Mammary epithelial cell (primary cell): Measurements from ENCODE around the gene PPFIA2.

Source experiments
- CTCF ChIP-seq, 2 donors: IDR thresholded peaks in 1 of 2; conservative IDR thresholded peaks in 1 of 2; 2 replicates each; pipeline ENCODE4 v1.5.1; 2011 to 2012; ENCODE audit warnings: inconsistent platforms in 2 of 2, low read length in 2 of 2, mild to moderate bottlenecking in 2 of 2, control low read depth in 1 of 2, low read depth in 1 of 2; ENCODE audit not compliant: insufficient read depth in 1 of 2; ENCODE audit errors: extremely low read depth in 1 of 2
- EZH2 ChIP-seq: IDR thresholded peaks from 2 replicates; pipeline ENCODE4 v1.6.1; 2012; ENCODE audit warnings: low read length, inconsistent platforms, borderline replicate concordance

- no peak for TF ChIP-seq CTCF (conservative IDR thresholded peaks at IDR 0.05 in 1 of 2, IDR thresholded peaks at IDR 0.05 in 1 of 2; ENCODE audit: extremely low read depth in 1 of 2, insufficient read depth in 1 of 2, low read depth in 1 of 2, low read length in 2 of 2)
- TF ChIP-seq EZH2, result no peak
Measured at GRCh38 chr12:81470923-81471322, 288.2 kb downstream of the PPFIA2 start.
